ENCODE data around the gene SBSN.

SBSN gene

GRCh38 chr19:35474104-35474503 is 54.0 kb downstream of the SBSN start:
- DNase-seq (ENCODE audit: low read depth), result no peak
